NOMO-1 treated with DMSO at 0.1 percent for 48 hours (cell line): ENCODE data around the gene MICAL3.

Experiments
- DNase-seq: peaks from one replicate; lab custom pipeline; 2025; ENCODE audit not compliant: unreplicated experiment; lab: John Stamatoyannopoulos, UW

MICAL3 gene

GRCh38 chr22:17917490-17917983, 106.8 kb downstream of the MICAL3 start:
- DNase-seq = no peak

- no peak for DNase-seq
Measured at GRCh38 chr22:17916226-17916889, 108.0 kb downstream of the MICAL3 start.

- DNase-seq = no peak
Measured at GRCh38 chr22:17915676-17916075, 108.7 kb downstream of the MICAL3 start.

GRCh38 chr22:17915188-17915587, 109.2 kb downstream of the MICAL3 start:
- DNase-seq = no peak

GRCh38 chr22:17914474-17914873, 109.9 kb downstream of the MICAL3 start:
- DNase-seq = no peak

GRCh38 chr22:17913801-17914347, 110.5 kb downstream of the MICAL3 start:
- no peak for DNase-seq

- no peak for DNase-seq
Measured at GRCh38 chr22:17912945-17913721, 111.2 kb downstream of the MICAL3 start.

GRCh38 chr22:17911887-17912286, 112.5 kb downstream of the MICAL3 start:
- no peak for DNase-seq

GRCh38 chr22:17911312-17911705, 113.1 kb downstream of the MICAL3 start:
- no peak for DNase-seq

- no peak for DNase-seq
Measured at GRCh38 chr22:17910561-17911311, 113.6 kb downstream of the MICAL3 start.

- DNase-seq = no peak
Measured at GRCh38 chr22:17907748-17908051, 116.7 kb downstream of the MICAL3 start.

- no peak for DNase-seq
Measured at GRCh38 chr22:17906978-17907747, 117.2 kb downstream of the MICAL3 start.

GRCh38 chr22:17905445-17905844, 118.9 kb downstream of the MICAL3 start:
- no peak for DNase-seq

GRCh38 chr22:17903564-17904295, 120.6 kb downstream of the MICAL3 start:
- no peak for DNase-seq

GRCh38 chr22:17902960-17903359, 121.4 kb downstream of the MICAL3 start:
- DNase-seq = no peak

GRCh38 chr22:17898375-17898774, 126.0 kb downstream of the MICAL3 start:
- DNase-seq = no peak

- DNase-seq = no peak
Measured at GRCh38 chr22:17897858-17898257, 126.5 kb downstream of the MICAL3 start.

GRCh38 chr22:17897426-17897825, 126.9 kb downstream of the MICAL3 start:
- no peak for DNase-seq

GRCh38 chr22:17896586-17896985, 127.8 kb downstream of the MICAL3 start:
- DNase-seq = no peak

- no peak for DNase-seq
Measured at GRCh38 chr22:17893900-17894535, 130.3 kb downstream of the MICAL3 start.
